DOHH2 (cell line): ENCODE measurements around the gene FOXI1.

Source experiments
- H3F3A ChIP-seq: fragments of 200-600 bp; sonication (generic), shearing (Covaris generic); 2 replicates; pipeline ENCODE4 v1.6.0; 2016; ENCODE audit warnings: antibody characterized with exemption, mild to moderate bottlenecking; ENCODE audit not compliant: control insufficient read depth, insufficient read depth
- H3K27ac ChIP-seq: fragments of 200-600 bp; sonication (generic); 2 replicates; pipeline ENCODE4 v1.5.1; 2014; ENCODE audit warnings: low read depth, mild to moderate bottlenecking, low read length, moderate library complexity
- H3K27me3 ChIP-seq: fragments of 200-600 bp; sonication (generic); 2 replicates; pipeline ENCODE4 v1.6.1; 2014; ENCODE audit warnings: mild to moderate bottlenecking, low read length, mixed read lengths; ENCODE audit not compliant: control insufficient read depth
- H3K36me3 ChIP-seq: fragments of 200-600 bp; sonication (generic); 2 replicates; pipeline ENCODE4 v1.6.1; 2014; ENCODE audit warnings: mild to moderate bottlenecking, low read length, moderate library complexity, mixed read lengths; ENCODE audit not compliant: control insufficient read depth
- H3K4me1 ChIP-seq: fragments of 200-600 bp; sonication (generic); 2 replicates; pipeline ENCODE4 v1.6.1; 2014; ENCODE audit warnings: mild to moderate bottlenecking, low read length, mixed read lengths; ENCODE audit not compliant: control insufficient read depth
- H3K4me2 ChIP-seq: fragments of 200-600 bp; sonication (generic); 2 replicates; pipeline ENCODE4 v1.6.0; 2014; ENCODE audit warnings: mild to moderate bottlenecking, low read length, moderate library complexity
- H3K4me3 ChIP-seq: fragments of 200-600 bp; sonication (generic); 2 replicates; pipeline ENCODE4 v1.5.1; 2014; ENCODE audit warnings: mild to moderate bottlenecking, low read length, mixed read lengths
- H3K79me2 ChIP-seq: fragments of 200-600 bp; sonication (generic); 2 replicates; pipeline ENCODE4 v1.6.1; 2014; ENCODE audit warnings: mild to moderate bottlenecking, low read length, mixed read lengths; ENCODE audit not compliant: control insufficient read depth
- H3K9me2 ChIP-seq: fragments of 200-600 bp; sonication (generic); replicated peaks from 2 replicates; pipeline ENCODE4 v1.6.1; 2014; ENCODE audit warnings: mild to moderate bottlenecking, low read length, mixed read lengths; ENCODE audit not compliant: control insufficient read depth
- H3K9me3 ChIP-seq: fragments of 200-600 bp; sonication (generic); 2 replicates; pipeline ENCODE4 v1.6.1; 2014; ENCODE audit warnings: antibody characterized with exemption, low read length, mixed read lengths; ENCODE audit not compliant: control insufficient read depth, insufficient read depth
- H4K20me1 ChIP-seq: fragments of 200-600 bp; sonication (generic); 2 replicates; pipeline ENCODE4 v1.6.0; 2014; ENCODE audit warnings: low read depth, mild to moderate bottlenecking, antibody characterized with exemption, low read length, moderate library complexity; ENCODE audit not compliant: control insufficient read depth, insufficient read depth
- EZH2phosphoT487 ChIP-seq: fragments of 200-600 bp; sonication (generic); IDR thresholded peaks from 2 replicates; pipeline ENCODE4 v1.6.1; 2017; ENCODE audit warnings: borderline replicate concordance, mild to moderate bottlenecking, antibody characterized with exemption, low read length, moderate library complexity, mixed read lengths
- TF ChIP-seq, protein P1 (sequence below): fragments of 200-600 bp; sonication (generic); IDR thresholded peaks from one replicate; pipeline ENCODE4 v1.5.1; 2014; ENCODE audit warnings: antibody characterized with exemption, mild to moderate bottlenecking, low read depth, low read length; ENCODE audit not compliant: poor library complexity, severe bottlenecking

The FOXI1 gene

DNA sequence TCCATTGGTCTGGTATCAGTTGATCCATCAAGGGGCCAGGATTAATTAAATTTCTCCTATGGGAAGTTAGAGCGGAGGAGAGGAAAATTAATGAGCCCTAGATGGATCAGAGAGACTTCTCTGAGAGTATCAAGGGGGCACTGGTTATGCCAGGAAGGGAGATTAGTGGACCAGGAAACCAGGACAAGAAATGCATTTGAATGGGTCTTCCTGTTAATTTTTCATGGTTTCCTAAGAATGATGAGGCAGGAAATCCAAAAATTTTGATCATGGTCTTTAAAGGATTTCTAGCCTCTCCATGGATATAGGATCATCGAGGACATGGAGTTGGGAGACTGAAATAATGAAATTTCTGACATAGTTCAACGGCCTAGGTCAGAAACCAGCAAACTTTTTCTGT, 30.8 kb downstream of the FOXI1 start:
- H3K9me3 ChIP-seq: no peaks in the 10 kb centered on the region
- H3K79me2 ChIP-seq: no peaks in the 10 kb centered on the region
- no peak for TF ChIP-seq EZH2phosphoT487
- TF ChIP-seq, protein P1, sequence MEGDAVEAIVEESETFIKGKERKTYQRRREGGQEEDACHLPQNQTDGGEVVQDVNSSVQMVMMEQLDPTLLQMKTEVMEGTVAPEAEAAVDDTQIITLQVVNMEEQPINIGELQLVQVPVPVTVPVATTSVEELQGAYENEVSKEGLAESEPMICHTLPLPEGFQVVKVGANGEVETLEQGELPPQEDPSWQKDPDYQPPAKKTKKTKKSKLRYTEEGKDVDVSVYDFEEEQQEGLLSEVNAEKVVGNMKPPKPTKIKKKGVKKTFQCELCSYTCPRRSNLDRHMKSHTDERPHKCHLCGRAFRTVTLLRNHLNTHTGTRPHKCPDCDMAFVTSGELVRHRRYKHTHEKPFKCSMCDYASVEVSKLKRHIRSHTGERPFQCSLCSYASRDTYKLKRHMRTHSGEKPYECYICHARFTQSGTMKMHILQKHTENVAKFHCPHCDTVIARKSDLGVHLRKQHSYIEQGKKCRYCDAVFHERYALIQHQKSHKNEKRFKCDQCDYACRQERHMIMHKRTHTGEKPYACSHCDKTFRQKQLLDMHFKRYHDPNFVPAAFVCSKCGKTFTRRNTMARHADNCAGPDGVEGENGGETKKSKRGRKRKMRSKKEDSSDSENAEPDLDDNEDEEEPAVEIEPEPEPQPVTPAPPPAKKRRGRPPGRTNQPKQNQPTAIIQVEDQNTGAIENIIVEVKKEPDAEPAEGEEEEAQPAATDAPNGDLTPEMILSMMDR: no peak
- peaks cover 8% of the 10 kb centered on the region; the same call in 1 of the 2 replicates for H3K27me3 ChIP-seq
- H3K4me1 ChIP-seq: no peaks in the 10 kb centered on the region
- H4K20me1 ChIP-seq: no peaks in the 10 kb centered on the region
- H3K4me2 ChIP-seq: no peak overlapping the region
- no peaks in the 10 kb centered on the region for H3F3A ChIP-seq
- no peaks in the 10 kb centered on the region for H3K9me2 ChIP-seq
- H3K36me3 ChIP-seq: no peaks in the 10 kb centered on the region
- H3K27ac ChIP-seq: no peak overlapping the region
- no peak overlapping the region for H3K4me3 ChIP-seq

DNA sequence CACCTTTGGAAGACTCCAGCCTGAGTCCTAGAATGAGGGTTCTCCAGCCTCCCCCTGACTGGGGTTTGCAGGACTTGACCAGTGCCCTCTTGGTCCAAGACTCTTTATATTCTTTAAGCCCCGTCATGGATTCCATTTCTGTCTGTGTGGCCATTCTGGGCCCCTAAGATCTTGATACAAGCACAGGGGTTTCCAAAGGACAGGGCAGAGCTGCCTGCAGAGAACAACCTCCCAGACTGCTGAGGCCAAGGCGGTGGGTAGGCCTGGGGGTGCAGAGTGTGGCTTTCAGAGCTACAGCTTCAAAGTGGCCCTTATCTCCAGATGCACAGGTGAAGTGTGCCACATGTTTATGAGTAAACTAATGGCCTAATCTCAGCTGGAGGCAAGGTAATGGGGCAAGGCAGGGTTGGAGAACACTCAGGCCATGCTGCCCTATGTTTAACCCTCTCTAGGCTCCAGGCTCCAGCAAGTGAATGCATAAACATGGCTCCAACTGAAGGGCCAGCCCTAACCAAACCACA, 32.1 kb downstream of the FOXI1 start:
- TF ChIP-seq EZH2phosphoT487: no peak
- TF ChIP-seq, protein P1: no peak
- H4K20me1 ChIP-seq: no peaks in the 10 kb centered on the region
- H3F3A ChIP-seq: no peaks in the 10 kb centered on the region
- H3K27me3 ChIP-seq: peaks cover 8% of the 10 kb centered on the region; the same call in 1 of the 2 replicates
- H3K79me2 ChIP-seq: no peaks in the 10 kb centered on the region
- H3K27ac ChIP-seq: no peak overlapping the region
- H3K4me2 ChIP-seq: no peak overlapping the region
- no peaks in the 10 kb centered on the region for H3K9me3 ChIP-seq
- H3K36me3 ChIP-seq: no peaks in the 10 kb centered on the region
- no peaks in the 10 kb centered on the region for H3K9me2 ChIP-seq
- no peak overlapping the region for H3K4me3 ChIP-seq
- H3K4me1 ChIP-seq: no peaks in the 10 kb centered on the region

DNA sequence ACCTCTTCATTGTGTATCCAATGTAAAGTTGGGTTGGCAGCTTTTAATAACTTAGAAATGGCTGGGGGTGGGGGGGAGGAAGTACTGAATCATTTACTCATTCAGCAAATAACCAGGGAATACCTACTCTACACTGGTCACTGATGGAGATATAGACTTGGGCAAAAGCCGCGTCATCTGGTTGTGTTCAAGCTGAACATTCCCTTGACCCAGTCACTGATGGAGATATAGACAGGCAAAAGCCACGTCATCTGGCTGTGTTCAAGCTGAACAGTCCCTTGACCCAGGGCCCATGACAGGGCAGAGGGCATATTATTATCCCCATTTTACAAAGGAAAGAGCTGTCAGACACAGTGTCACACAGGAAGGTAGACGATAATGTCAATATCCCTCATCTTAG, 32.6 kb downstream of the FOXI1 start:
- Histone ChIP-seq H3K4me2 (no peak overlapping the region), H3K79me2 (no peaks in the 10 kb centered on the region), H3K27ac (no peak overlapping the region), H4K20me1 (no peaks in the 10 kb centered on the region), H3K4me1 (no peaks in the 10 kb centered on the region), H3K4me3 (no peak overlapping the region), H3K9me2 (no peaks in the 10 kb centered on the region), H3K36me3 (no peaks in the 10 kb centered on the region), H3F3A (no peaks in the 10 kb centered on the region), H3K27me3 (peaks cover 4% of the 10 kb centered on the region; the same call in 1 of the 2 replicates), H3K9me3 (no peaks in the 10 kb centered on the region)
- no peak for TF ChIP-seq EZH2phosphoT487
- TF ChIP-seq, protein P1: no peak
